ENCODE measurements around the gene CNTN4.

GRCh38 chr3:2978977-2979732 is 880.5 kb downstream of the CNTN4 start:
- no peak for TF ChIP-seq CTCF (IDR thresholded peaks at IDR 0.05; ENCODE audit: low read length)
- no peak for TF ChIP-seq EZH2 (IDR thresholded peaks at IDR 0.05; ENCODE audit: borderline replicate concordance, low read length)
